B cell (primary cell): Measurements from ENCODE around the gene CIITA.

Source experiments
- CTCF ChIP-seq: fragments of 200-600 bp; IDR thresholded peaks from one replicate; pipeline ENCODE4 v1.8.0; 2022; ENCODE audit warnings: antibody characterized with exemption, mild to moderate bottlenecking
- EZH2 ChIP-seq: IDR thresholded peaks from 2 replicates; pipeline ENCODE4 v1.6.1; 2012; ENCODE audit warnings: borderline replicate concordance, low read depth, mild to moderate bottlenecking, moderate library complexity, low read length; ENCODE audit not compliant: insufficient read depth, poor library complexity, severe bottlenecking

- TF ChIP-seq CTCF, result no peak
- TF ChIP-seq EZH2, result no peak
These were observed 36.3 kb upstream of the CIITA start for GRCh38 chr16:10840703-10841102.
